SH-SY5Y (cell line): Measurements from ENCODE around the gene TSPAN13.

Source experiments
- GATA2 ChIP-seq: IDR thresholded peaks from 2 replicates; pipeline ENCODE4 v1.6.1; 2011; ENCODE audit warnings: mild to moderate bottlenecking, low read depth, low read length
- GATA3 ChIP-seq: IDR thresholded peaks from 2 replicates; pipeline ENCODE4 v1.6.1; 2011; ENCODE audit warnings: low read depth, mild to moderate bottlenecking, low read length, moderate library complexity

DNA sequence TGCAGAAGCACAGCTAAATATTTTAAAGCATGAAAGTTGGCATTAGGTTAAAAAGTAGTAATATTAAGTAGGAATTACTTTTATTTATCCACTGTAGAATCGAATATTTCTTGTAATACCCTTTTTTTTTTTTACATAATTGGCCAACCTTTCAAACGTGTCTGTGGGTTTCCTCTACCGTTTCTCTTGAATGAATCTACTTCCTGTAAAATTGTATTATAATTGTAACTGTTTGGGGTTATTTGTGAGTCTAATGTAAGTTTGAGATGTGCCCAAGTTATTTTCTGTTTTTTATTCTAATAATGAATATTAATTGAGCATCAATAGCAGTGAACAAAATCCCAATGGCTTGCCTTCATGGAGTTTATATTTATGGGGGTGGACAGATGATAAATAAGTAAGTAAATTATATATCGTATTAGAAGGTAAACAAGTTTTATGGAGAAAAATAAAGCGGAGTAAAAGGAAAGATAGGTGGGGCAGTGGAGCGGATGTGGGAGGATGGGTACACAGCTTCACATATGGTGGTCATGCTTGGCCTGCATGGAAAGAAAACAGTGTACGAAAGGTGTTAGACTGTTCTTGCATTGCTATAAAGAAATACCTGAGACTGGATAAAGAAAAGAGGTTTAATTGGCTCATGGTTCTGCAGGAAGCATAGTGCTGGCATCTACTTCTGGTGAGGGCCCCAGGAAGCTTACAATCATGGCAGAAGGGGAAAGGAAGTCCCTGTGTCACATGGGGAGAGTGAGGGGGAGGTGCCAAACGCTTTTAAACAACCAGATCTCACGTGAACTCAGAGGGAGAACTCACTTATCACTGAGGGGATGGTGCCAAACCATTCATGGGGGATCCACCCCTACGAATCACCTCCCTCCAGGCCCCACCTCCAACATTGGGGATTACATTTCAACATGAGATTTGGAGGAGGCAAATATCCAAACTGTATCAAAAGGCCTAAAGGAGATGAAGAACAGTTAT is 5.4 kb downstream of the TSPAN13 start:
- TF ChIP-seq GATA2 (no peak), GATA3 (no peak)
